Transverse colon (tissue), 3 donors: Measurements from ENCODE around the gene CCL4L2.
"Not testable (repeated sequence)": the region's sequence is repeated elsewhere in the genome, so short reads cannot be mapped to it uniquely, and the experiment has no call there.

Experiments used
- CTCF ChIP-seq, 5 experiments: fragments of 200-600 bp in 3 of 5; fragments of 450-650 bp in 2 of 5; sonication (generic) in 3 of 5; IDR thresholded peaks; 1 replicate in 2 of 5; 2 replicates in 3 of 5; pipeline ENCODE4 v1.5.1; 2016 to 2017; ENCODE audit warnings: antibody characterized with exemption in 5 of 5, inconsistent platforms in 3 of 5, mild to moderate bottlenecking in 2 of 5, moderate library complexity in 1 of 5
- EP300 ChIP-seq: sonication (generic); formaldehyde crosslinking; IDR thresholded peaks from one replicate; pipeline ENCODE4 v1.6.1; 2017; ENCODE audit warnings: antibody characterized with exemption, low read depth
- POLR2A ChIP-seq: fragments of 450-650 bp; IDR thresholded peaks from one replicate; pipeline ENCODE4 v1.6.1; 2016; ENCODE audit warnings: antibody characterized with exemption, mild to moderate bottlenecking, moderate library complexity

DNA sequence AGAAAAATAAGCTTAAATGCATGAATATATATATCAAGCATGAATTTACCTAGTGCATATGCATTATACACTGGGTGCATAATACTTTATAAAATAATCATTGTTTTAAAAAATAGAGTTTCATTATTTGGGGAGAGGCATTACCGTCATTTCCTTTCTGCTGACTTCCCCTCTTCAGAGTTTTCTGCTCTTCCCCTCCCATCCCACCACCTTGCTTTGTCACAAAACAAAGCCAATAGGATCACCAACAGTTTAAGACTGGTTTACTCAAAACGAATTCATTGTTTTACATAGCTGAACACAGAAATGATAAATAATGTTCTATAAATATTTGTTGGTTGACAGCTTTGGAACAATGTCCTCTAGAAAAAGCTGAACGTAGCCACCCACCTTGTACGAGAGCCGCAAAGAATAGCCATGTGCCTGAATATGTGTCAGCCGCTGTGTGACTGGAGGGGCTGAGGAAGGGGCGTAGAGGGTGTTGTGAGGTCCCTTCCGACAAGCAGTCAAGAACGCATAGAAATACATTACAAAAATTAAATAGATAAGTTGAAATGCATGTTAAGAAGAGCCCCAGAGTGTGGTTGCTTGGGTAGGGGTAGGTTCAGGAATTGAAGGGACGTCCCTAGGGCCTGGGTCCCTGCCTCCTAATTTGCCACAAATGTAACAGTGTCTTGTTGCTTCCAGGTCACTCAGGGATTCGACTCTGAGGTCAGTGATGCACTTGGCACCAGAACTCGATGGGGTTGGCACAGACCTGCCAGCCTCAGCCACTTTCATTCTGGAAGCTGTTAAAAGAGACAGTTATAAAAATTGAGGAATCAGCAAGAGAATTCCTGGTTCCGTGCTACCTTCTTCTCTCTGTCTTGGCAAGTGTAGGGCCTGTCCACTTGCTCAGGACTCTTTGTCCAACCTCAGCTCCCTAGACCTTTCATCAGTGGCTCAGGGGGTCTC, 23.8 kb upstream of the CCL4L2 start:
- not testable (repeated sequence) for TF ChIP-seq CTCF (IDR thresholded peaks at IDR 0.05); POLR2A; EP300
